Transverse colon (tissue), 4 donors: ENCODE results near the gene PTGIS.

Experiments
- CTCF ChIP-seq, 5 experiments: fragments of 200-600 bp in 3 of 5; fragments of 450-650 bp in 2 of 5; sonication (generic) in 3 of 5; IDR thresholded peaks; 1 replicate in 2 of 5; 2 replicates in 3 of 5; pipeline ENCODE4 v1.5.1; 2016 to 2017; ENCODE audit warnings: antibody characterized with exemption in 5 of 5, inconsistent platforms in 3 of 5, mild to moderate bottlenecking in 2 of 5, moderate library complexity in 1 of 5
- POLR2A ChIP-seq: fragments of 450-650 bp; IDR thresholded peaks from one replicate; pipeline ENCODE4 v1.6.1; 2016; ENCODE audit warnings: antibody characterized with exemption, mild to moderate bottlenecking, moderate library complexity
- POLR2AphosphoS5 ChIP-seq, 3 donors: sonication (generic); formaldehyde crosslinking; IDR thresholded peaks; one replicate each; pipeline ENCODE4 v1.6.1; 2016; ENCODE audit warnings: antibody characterized with exemption in 3 of 3

GRCh38 chr20:49516916-49517804 lies 50.8 kb downstream of the PTGIS start:
- no peak for TF ChIP-seq CTCF (IDR thresholded peaks at IDR 0.05)
- no peak for TF ChIP-seq POLR2AphosphoS5 (IDR thresholded peaks at IDR 0.05)
- no peak for TF ChIP-seq POLR2A
